ENCODE results near the gene EFNA3. TPM values are rescaled to one million over a fixed set of nuclear protein-coding genes. Genes with fewer than 3 reads are reported as not detected.

Gene EFNA3
- total RNA-seq, 1 experiment from 2014 or later: 23.5 TPM

DNA sequence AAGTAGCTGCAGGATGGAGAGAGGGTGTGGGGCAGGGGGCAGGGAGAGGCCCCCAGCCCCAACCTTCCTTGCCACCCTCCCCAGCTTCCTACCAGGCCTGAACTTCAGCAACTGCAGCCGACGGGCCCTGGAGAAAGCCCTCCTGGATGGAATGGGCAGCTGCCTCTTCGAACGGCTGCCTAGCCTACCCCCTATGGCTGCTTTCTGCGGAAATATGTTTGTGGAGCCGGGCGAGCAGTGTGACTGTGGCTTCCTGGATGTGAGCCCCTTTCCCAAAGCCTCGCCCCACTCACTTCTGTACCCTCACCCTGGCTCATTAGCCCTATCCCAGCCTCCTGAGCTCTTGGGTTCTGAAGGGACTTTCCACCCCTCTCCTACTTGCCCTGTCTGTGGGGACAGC is 21.5 kb upstream of the EFNA3 start:
- no peak for TF ChIP-seq EZH2phosphoT487 (IDR thresholded peaks at IDR 0.05; ENCODE audit: borderline replicate concordance, low read length)
- TF ChIP-seq, protein P1, sequence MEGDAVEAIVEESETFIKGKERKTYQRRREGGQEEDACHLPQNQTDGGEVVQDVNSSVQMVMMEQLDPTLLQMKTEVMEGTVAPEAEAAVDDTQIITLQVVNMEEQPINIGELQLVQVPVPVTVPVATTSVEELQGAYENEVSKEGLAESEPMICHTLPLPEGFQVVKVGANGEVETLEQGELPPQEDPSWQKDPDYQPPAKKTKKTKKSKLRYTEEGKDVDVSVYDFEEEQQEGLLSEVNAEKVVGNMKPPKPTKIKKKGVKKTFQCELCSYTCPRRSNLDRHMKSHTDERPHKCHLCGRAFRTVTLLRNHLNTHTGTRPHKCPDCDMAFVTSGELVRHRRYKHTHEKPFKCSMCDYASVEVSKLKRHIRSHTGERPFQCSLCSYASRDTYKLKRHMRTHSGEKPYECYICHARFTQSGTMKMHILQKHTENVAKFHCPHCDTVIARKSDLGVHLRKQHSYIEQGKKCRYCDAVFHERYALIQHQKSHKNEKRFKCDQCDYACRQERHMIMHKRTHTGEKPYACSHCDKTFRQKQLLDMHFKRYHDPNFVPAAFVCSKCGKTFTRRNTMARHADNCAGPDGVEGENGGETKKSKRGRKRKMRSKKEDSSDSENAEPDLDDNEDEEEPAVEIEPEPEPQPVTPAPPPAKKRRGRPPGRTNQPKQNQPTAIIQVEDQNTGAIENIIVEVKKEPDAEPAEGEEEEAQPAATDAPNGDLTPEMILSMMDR (conservative IDR thresholded peaks at IDR 0.05; ENCODE audit: low read depth, low read length): no peak
- TF ChIP-seq EZH2 (IDR thresholded peaks at IDR 0.05; ENCODE audit: low read length, unreplicated experiment): no peak

DNA sequence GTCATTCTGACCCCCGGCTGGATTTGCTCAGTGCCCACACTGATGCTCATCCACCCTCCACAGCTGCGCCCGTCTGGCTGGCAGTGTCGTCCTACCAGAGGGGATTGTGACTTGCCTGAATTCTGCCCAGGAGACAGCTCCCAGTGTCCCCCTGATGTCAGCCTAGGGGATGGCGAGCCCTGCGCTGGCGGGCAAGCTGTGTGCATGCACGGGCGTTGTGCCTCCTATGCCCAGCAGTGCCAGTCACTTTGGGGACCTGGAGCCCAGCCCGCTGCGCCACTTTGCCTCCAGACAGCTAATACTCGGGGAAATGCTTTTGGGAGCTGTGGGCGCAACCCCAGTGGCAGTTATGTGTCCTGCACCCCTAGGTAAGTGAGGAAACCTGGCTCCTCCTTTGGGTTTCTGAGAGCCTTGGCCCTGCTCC is 20.8 kb upstream of the EFNA3 start:
- intact Hi-C loops (cut with micrococcal nuclease): no loop called here
- ATAC-seq (no peak), DNase-seq (no peak)
- Histone ChIP-seq H2AFZ (ENCODE audit: low read length) (no peak overlapping the region), H3K36me3 (ENCODE audit: low read depth, low read length) (peaks cover 61% of the 10 kb centered on the region), H3K79me2 (ENCODE audit: low read length) (peaks cover 18% of the 10 kb centered on the region), H3K4me3 (ENCODE audit: low read length) (no peak overlapping the region), H3K9me3 (ENCODE audit: low read length) (no peaks in the 10 kb centered on the region), H3K27me3 (ENCODE audit: low read length) (no peaks in the 10 kb centered on the region), H3K9ac (ENCODE audit: low read length) (no peak overlapping the region), H3K9me2 (replicated peaks; ENCODE audit: low read length) (no peaks in the 10 kb centered on the region), H3K4me1 (ENCODE audit: insufficient read depth, low read length) (peaks cover 16% of the 10 kb centered on the region), H3F3A (ENCODE audit: low read length, unreplicated experiment) (no peaks in the 10 kb centered on the region), H3K27ac (ENCODE audit: low read length) (no peak overlapping the region), H4K20me1 (ENCODE audit: low read length) (peaks cover 3% of the 10 kb centered on the region; the same call in 1 of the 2 replicates), H3K4me2 (ENCODE audit: low read length) (no peak overlapping the region)
- CTCF ChIA-PET: no interaction called here
- TSS peak; percentile 14 for BruUV-seq (replicated peaks)
- TF ChIP-seq, protein P1 (conservative IDR thresholded peaks at IDR 0.05; ENCODE audit: low read depth, low read length): peak; percentile 28
- TF ChIP-seq EZH2phosphoT487 (IDR thresholded peaks at IDR 0.05; ENCODE audit: borderline replicate concordance, low read length): no peak
- POLR2A ChIA-PET (ENCODE audit: unreplicated experiment): no interaction called here

More for the DNA sequence above, 21.5 kb upstream of the EFNA3 start:
- Histone ChIP-seq H3K4me1 (ENCODE audit: insufficient read depth, low read length) (peaks cover 20% of the 10 kb centered on the region), H3K9ac (ENCODE audit: low read length) (no peak overlapping the region), H3K27me3 (ENCODE audit: low read length) (no peaks in the 10 kb centered on the region), H3K4me2 (ENCODE audit: low read length) (no peak overlapping the region), H3F3A (ENCODE audit: low read length, unreplicated experiment) (no peaks in the 10 kb centered on the region), H3K27ac (ENCODE audit: low read length) (no peak overlapping the region), H4K20me1 (ENCODE audit: low read length) (peaks cover 3% of the 10 kb centered on the region; the same call in 1 of the 2 replicates), H3K36me3 (ENCODE audit: low read depth, low read length) (peaks cover 60% of the 10 kb centered on the region), H3K4me3 (ENCODE audit: low read length) (no peak overlapping the region), H3K9me3 (ENCODE audit: low read length) (no peaks in the 10 kb centered on the region), H3K79me2 (ENCODE audit: low read length) (peaks cover 25% of the 10 kb centered on the region), H3K9me2 (replicated peaks; ENCODE audit: low read length) (no peaks in the 10 kb centered on the region), H2AFZ (ENCODE audit: low read length) (no peak overlapping the region)
- POLR2A ChIA-PET (ENCODE audit: unreplicated experiment): no interaction called here
- intact Hi-C loops (cut with micrococcal nuclease): no loop called here
- DNase-seq (no peak), ATAC-seq (no peak)
- no TSS peak for BruUV-seq (replicated peaks)
- CTCF ChIA-PET: no interaction called here

DNA sequence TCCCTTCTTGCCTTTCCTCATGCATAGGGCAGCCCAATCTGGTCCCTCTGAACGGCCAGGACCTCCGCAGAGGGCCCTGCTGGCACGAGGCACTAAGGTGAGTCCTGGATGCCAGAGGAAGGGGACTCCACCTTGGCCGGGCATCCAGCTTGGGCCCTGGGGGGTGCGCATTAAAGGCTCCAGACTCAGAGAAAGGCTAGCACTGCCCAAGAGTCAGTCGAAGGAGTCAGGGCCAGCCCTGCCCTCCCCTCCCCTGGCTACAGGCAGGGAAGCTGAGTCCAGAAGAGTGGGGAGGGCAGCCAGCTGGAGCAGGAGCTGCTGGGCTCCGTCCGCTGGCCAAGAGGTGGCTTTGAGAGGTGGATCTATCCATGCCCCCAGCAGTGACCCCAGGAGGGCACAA is 17.9 kb upstream of the EFNA3 start:
- no peaks in the 10 kb centered on the region for H3K27me3 ChIP-seq (ENCODE audit: low read length)
- no peak for DNase-seq
- no peaks in the 10 kb centered on the region for H3F3A ChIP-seq (ENCODE audit: low read length, unreplicated experiment)
- no peaks in the 10 kb centered on the region for H3K9me3 ChIP-seq (ENCODE audit: low read length)
- H3K9ac ChIP-seq (ENCODE audit: low read length): no peak overlapping the region
- H3K9me2 ChIP-seq (replicated peaks; ENCODE audit: low read length): no peaks in the 10 kb centered on the region
- BruUV-seq (replicated peaks): no TSS peak
- intact Hi-C loops (cut with micrococcal nuclease): loop anchor here (2.0 to 5.0 kb wide), 2 partner anchors 16 to 88 kb away; partner anchors contain the start of genes CKS1B and SHC1
- H3K4me1 ChIP-seq (ENCODE audit: insufficient read depth, low read length): peaks cover 21% of the 10 kb centered on the region
- no peak overlapping the region for H3K4me2 ChIP-seq (ENCODE audit: low read length)
- peaks cover 42% of the 10 kb centered on the region for H3K36me3 ChIP-seq (ENCODE audit: low read depth, low read length)
- H3K27ac ChIP-seq (ENCODE audit: low read length): no peak overlapping the region
- ATAC-seq: no peak
- TF ChIP-seq EZH2 (IDR thresholded peaks at IDR 0.05; ENCODE audit: low read length, unreplicated experiment): no peak
- TF ChIP-seq, protein P1 (conservative IDR thresholded peaks at IDR 0.05; ENCODE audit: low read depth, low read length): no peak
- no peak for TF ChIP-seq EZH2phosphoT487 (IDR thresholded peaks at IDR 0.05; ENCODE audit: borderline replicate concordance, low read length)
- H3K4me3 ChIP-seq (ENCODE audit: low read length): no peak overlapping the region
- ChIA-PET POLR2A (ENCODE audit: unreplicated experiment) (no interaction called here), CTCF (interaction anchor here (1.3 to 1.7 kb wide), 2 partner anchors 16 to 24 kb away, joined by 3 to 9 read pairs; no protein-coding TSS in a partner anchor)
- H3K79me2 ChIP-seq (ENCODE audit: low read length): peaks cover 14% of the 10 kb centered on the region
- no peak overlapping the region for H2AFZ ChIP-seq (ENCODE audit: low read length)
- H4K20me1 ChIP-seq (ENCODE audit: low read length): no peaks in the 10 kb centered on the region

Measured in PC-3 (cell line).